Lung (tissue), 12 donors: ENCODE measurements around the gene POLR3A. TPM values are rescaled to one million over a fixed set of nuclear protein-coding genes. Genes with fewer than 3 reads are reported as not detected.

Source experiments
- ATAC-seq: fragments of 200-7000 bp; cut with Tn5 transposase; one replicate; pipeline ENCODE4 v1.9.1; 2020; ENCODE audit warnings: moderate number of reproducible peaks; ENCODE audit not compliant: insufficient read depth, low FRiP score
- DNase-seq, 3 donors: peaks; one replicate each; pipeline ENCODE4 v3.0.0-alpha.2; 2013 to 2017
- H3K27ac ChIP-seq, 2 donors: one replicate each; pipeline ENCODE4 v1.5.1; 2013; ENCODE audit warnings: mild to moderate bottlenecking in 2 of 2, moderate library complexity in 2 of 2, control low read depth in 1 of 2, inconsistent platforms in 1 of 2, low read depth in 1 of 2, low read length in 1 of 2
- H3K27me3 ChIP-seq, 3 donors: one replicate each; pipeline ENCODE4 v1.5.1; 2013; ENCODE audit warnings: low read length in 2 of 3; ENCODE audit not compliant: control insufficient read depth in 3 of 3, insufficient read depth in 3 of 3
- H3K36me3 ChIP-seq, 4 donors: one replicate each; pipeline ENCODE4 v1.5.1; 2013; ENCODE audit warnings: low read length in 4 of 4, mild to moderate bottlenecking in 1 of 4, moderate library complexity in 1 of 4; ENCODE audit not compliant: control insufficient read depth in 4 of 4, insufficient read depth in 4 of 4
- H3K4me1 ChIP-seq, 5 donors: one replicate each; pipeline ENCODE4 v1.5.1; 2013; ENCODE audit warnings: low read length in 5 of 5, mild to moderate bottlenecking in 2 of 5, moderate library complexity in 1 of 5; ENCODE audit not compliant: control insufficient read depth in 5 of 5, insufficient read depth in 5 of 5
- H3K4me3 ChIP-seq: one replicate; pipeline ENCODE4 v1.5.1; 2013; ENCODE audit warnings: mild to moderate bottlenecking, control low read depth, moderate library complexity
- H3K9ac ChIP-seq, 2 donors: one replicate each; pipeline ENCODE4 v1.5.1; 2013; ENCODE audit warnings: low read length in 2 of 2, control low read depth in 1 of 2; ENCODE audit not compliant: insufficient read depth in 1 of 2
- H3K9me3 ChIP-seq, 4 donors: one replicate each; pipeline ENCODE4 v1.5.1; 2013; ENCODE audit warnings: low read length in 3 of 4, mild to moderate bottlenecking in 1 of 4, moderate library complexity in 1 of 4; ENCODE audit not compliant: control insufficient read depth in 4 of 4, insufficient read depth in 3 of 4
- WGBS, 2 donors: extraction: QIAGEN DNeasy Blood & Tissue Kit; methylation state at CpG; one replicate each; pipeline ENCODE4 v1.1.7; 2013; 5-methylcytosine and 5-hydroxymethylcytosine counted together
- polyA plus RNA-seq, 2 donors: library from polyadenylated mRNA; stranded (reverse); fragments of 200-250 nt; gene quantifications; one replicate each; pipeline ENCODE4 v1.2.1, GENCODE V29; 2013
- total RNA-seq, 2 donors: library from RNA; depleted of rRNA in 1 of 2; stranded (reverse); fragments of >200 nt in 1 of 2; gene quantifications; one replicate each; pipeline ENCODE4 v1.2.1, GENCODE V29; 2014 to 2021
- TF ChIP-seq, protein P1 (sequence below): IDR thresholded peaks from 2 replicates; pipeline ENCODE4 v1.5.1; 2012; ENCODE audit warnings: mild to moderate bottlenecking; ENCODE audit errors: control extremely low read depth, extremely low read depth
- donor health status: control.
- donor health status: control.
- donor health status: Bipolar disorder and iron deficiency.
- donor health status: healthy.
- donor health status: DM: yes; HTN: yes; CAD: no.

POLR3A gene
- total and polyA plus RNA-seq, 4 donors = 3.9 to 15.0 (median 8.7) TPM

DNA sequence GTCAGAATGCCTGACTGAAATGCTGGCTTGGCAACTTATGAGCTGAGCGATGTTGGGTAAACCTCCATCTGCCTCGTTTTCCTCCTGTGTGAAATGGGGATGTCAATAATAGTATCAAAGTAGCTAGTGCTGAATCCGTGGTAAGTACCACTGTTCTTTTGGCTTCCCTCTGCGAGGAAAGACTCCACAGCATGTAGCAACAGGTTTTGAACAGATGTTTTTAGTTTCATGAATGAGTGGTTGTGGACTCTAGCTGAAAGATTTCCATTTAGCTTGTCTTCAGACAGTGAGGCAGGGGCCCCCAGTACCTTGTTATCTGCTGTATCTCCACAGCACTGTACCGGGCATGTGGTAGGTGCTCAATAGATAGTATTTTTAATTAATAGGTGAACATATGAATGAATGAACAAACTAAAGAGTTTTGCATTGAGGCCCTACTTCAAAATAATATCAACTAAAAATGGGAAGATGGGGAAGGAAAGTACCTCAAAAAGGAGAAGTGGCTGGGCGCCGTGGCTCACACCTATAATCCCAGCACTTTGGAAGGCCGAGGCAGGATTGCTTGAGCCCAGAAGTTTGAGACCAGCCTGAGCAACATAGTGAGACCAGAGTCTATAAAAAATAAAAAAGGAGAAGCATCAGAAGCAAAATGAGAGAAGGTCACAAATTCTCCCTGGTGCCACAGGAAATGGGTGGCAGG lies 97.1 kb downstream of the POLR3A start:
- Histone ChIP-seq H3K4me1 (peaks cover 0 to 11% (median 5%) of the 10 kb centered on the region in 5 donors), H3K27ac (no peak overlapping the region), H3K36me3 (no peaks in the 10 kb centered on the region), H3K9ac (no peak overlapping the region), H3K4me3 (no peak overlapping the region), H3K9me3 (no peaks in the 10 kb centered on the region), H3K27me3 (no peaks in the 10 kb centered on the region)
- 69 to 78% methylated on average over 8 of the region's 8 CpGs for WGBS, 2 donors
- TF ChIP-seq, protein P1, sequence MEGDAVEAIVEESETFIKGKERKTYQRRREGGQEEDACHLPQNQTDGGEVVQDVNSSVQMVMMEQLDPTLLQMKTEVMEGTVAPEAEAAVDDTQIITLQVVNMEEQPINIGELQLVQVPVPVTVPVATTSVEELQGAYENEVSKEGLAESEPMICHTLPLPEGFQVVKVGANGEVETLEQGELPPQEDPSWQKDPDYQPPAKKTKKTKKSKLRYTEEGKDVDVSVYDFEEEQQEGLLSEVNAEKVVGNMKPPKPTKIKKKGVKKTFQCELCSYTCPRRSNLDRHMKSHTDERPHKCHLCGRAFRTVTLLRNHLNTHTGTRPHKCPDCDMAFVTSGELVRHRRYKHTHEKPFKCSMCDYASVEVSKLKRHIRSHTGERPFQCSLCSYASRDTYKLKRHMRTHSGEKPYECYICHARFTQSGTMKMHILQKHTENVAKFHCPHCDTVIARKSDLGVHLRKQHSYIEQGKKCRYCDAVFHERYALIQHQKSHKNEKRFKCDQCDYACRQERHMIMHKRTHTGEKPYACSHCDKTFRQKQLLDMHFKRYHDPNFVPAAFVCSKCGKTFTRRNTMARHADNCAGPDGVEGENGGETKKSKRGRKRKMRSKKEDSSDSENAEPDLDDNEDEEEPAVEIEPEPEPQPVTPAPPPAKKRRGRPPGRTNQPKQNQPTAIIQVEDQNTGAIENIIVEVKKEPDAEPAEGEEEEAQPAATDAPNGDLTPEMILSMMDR = no peak
- ATAC-seq = no peak
- no peak for DNase-seq

GRCh38 chr10:77927402-77928246 lies 101.7 kb downstream of the POLR3A start:
- Histone ChIP-seq H3K4me3 (no peak overlapping the region), H3K27ac (peak overlapping the region; percentile 14 to 43), H3K9ac (peak overlapping the region in 1 of 2 donors; percentile 26), H3K36me3 (no peaks in the 10 kb centered on the region), H3K9me3 (no peaks in the 10 kb centered on the region), H3K4me1 (peaks cover 4 to 23% (median 13%) of the 10 kb centered on the region in 5 donors), H3K27me3 (no peaks in the 10 kb centered on the region)
- ATAC-seq (no peak), DNase-seq (no peak)
- TF ChIP-seq, protein P1 = no peak
- WGBS, 2 donors = 20 to 24% methylated on average over 20 of the region's 20 CpGs

GRCh38 chr10:77926566-77927401 lies 102.5 kb downstream of the POLR3A start, which contains the start of gene DLG5:
Gene DLG5, minus strand, starts transcription at chr10:77926755. Its CDS starts 235 bp downstream, at chr10:77926520.
- 0 to 1% methylated on average over 20 to 94 of the region's 95 CpGs for WGBS, 2 donors

More at GRCh38 chr10:77926566-77927401, 102.5 kb downstream of the POLR3A start, which contains the start of gene DLG5:
- TF ChIP-seq, protein P1 = no peak
- H3K4me3 ChIP-seq = peak within 1 kb of the TSS; percentile 87
- peaks cover 4 to 23% (median 13%) of the 10 kb centered on the region in 5 donors for H3K4me1 ChIP-seq
- DNase-seq (peak; percentile 63 to 80 (median 75)), ATAC-seq (peak; percentile 82)
- no peaks in the 10 kb centered on the region for H3K9me3 ChIP-seq
- peak within 1 kb of the TSS; percentile 37 to 55 for H3K9ac ChIP-seq
- no peaks in the 10 kb centered on the region for H3K36me3 ChIP-seq
- no peaks in the 10 kb centered on the region for H3K27me3 ChIP-seq
- H3K27ac ChIP-seq = peak within 1 kb of the TSS; percentile 43 to 84
